Measurements from ENCODE around the gene FLRT2. TPM values are rescaled to one million over a fixed set of nuclear protein-coding genes. Genes with fewer than 3 reads are reported as not detected.

Gene FLRT2
- polyA plus RNA-seq, 1 donor, result 46.9 TPM

GRCh38 chr14:85607651-85608081 lies 77.7 kb downstream of the FLRT2 start:
- Histone ChIP-seq H3K4me3 (ENCODE audit: low read length) (no peak overlapping the region), H3K36me3 (ENCODE audit: control insufficient read depth, insufficient read depth, low read length) (no peaks in the 10 kb centered on the region), H3K4me1 (ENCODE audit: control insufficient read depth, insufficient read depth, low read length) (no peaks in the 10 kb centered on the region), H3K9me3 (ENCODE audit: control insufficient read depth, low read depth, low read length) (no peaks in the 10 kb centered on the region), H3K27me3 (ENCODE audit: control insufficient read depth, insufficient read depth, low read length) (no peaks in the 10 kb centered on the region), H3K27ac (ENCODE audit: low read length) (no peak overlapping the region)
- no peak for DNase-seq
- WGBS (ENCODE audit: insufficient coverage, low lambda C conversion rate), result 100% methylated on average over 1 of the region's 3 CpGs

GRCh38 chr14:85613496-85613895 lies 83.6 kb downstream of the FLRT2 start:
- Histone ChIP-seq H3K36me3 (ENCODE audit: control insufficient read depth, insufficient read depth, low read length) (no peaks in the 10 kb centered on the region), H3K27me3 (ENCODE audit: control insufficient read depth, insufficient read depth, low read length) (no peaks in the 10 kb centered on the region), H3K27ac (ENCODE audit: low read length) (no peak overlapping the region), H3K4me1 (ENCODE audit: control insufficient read depth, insufficient read depth, low read length) (no peaks in the 10 kb centered on the region), H3K4me3 (ENCODE audit: low read length) (no peak overlapping the region), H3K9me3 (ENCODE audit: control insufficient read depth, low read depth, low read length) (no peaks in the 10 kb centered on the region)
- 63% methylated on average over 2 of the region's 5 CpGs for WGBS (ENCODE audit: insufficient coverage, low lambda C conversion rate)
- DNase-seq, result no peak

GRCh38 chr14:85616386-85616885 lies 86.5 kb downstream of the FLRT2 start:
- DNase-seq, result no peak
- no peaks in the 10 kb centered on the region for H3K9me3 ChIP-seq (ENCODE audit: control insufficient read depth, low read depth, low read length)
- H3K27me3 ChIP-seq (ENCODE audit: control insufficient read depth, insufficient read depth, low read length), result no peaks in the 10 kb centered on the region
- no peaks in the 10 kb centered on the region for H3K4me1 ChIP-seq (ENCODE audit: control insufficient read depth, insufficient read depth, low read length)
- H3K27ac ChIP-seq (ENCODE audit: low read length), result no peak overlapping the region
- 100% methylated on average over 1 of the region's 5 CpGs for WGBS (ENCODE audit: insufficient coverage, low lambda C conversion rate)
- H3K4me3 ChIP-seq (ENCODE audit: low read length), result no peak overlapping the region
- peaks cover under 1% of the 10 kb centered on the region for H3K36me3 ChIP-seq (ENCODE audit: control insufficient read depth, insufficient read depth, low read length)

GRCh38 chr14:85616886-85617285 lies 86.9 kb downstream of the FLRT2 start:
- no peak overlapping the region for H3K4me3 ChIP-seq (ENCODE audit: low read length)
- DNase-seq, result no peak
- no CpG with 5 or more reads among the region's 2 CpGs for WGBS (ENCODE audit: insufficient coverage, low lambda C conversion rate)

GRCh38 chr14:85617791-85618190 lies 87.8 kb downstream of the FLRT2 start:
- H3K27ac ChIP-seq (ENCODE audit: low read length), result no peak overlapping the region
- H3K9me3 ChIP-seq (ENCODE audit: control insufficient read depth, low read depth, low read length), result no peaks in the 10 kb centered on the region
- no peak overlapping the region for H3K4me3 ChIP-seq (ENCODE audit: low read length)
- DNase-seq, result no peak
- no peaks in the 10 kb centered on the region for H3K4me1 ChIP-seq (ENCODE audit: control insufficient read depth, insufficient read depth, low read length)
- H3K27me3 ChIP-seq (ENCODE audit: control insufficient read depth, insufficient read depth, low read length), result no peaks in the 10 kb centered on the region
- peaks cover 9% of the 10 kb centered on the region for H3K36me3 ChIP-seq (ENCODE audit: control insufficient read depth, insufficient read depth, low read length)
- no CpG with 5 or more reads among the region's 2 CpGs for WGBS (ENCODE audit: insufficient coverage, low lambda C conversion rate)

More at GRCh38 chr14:85616886-85617285, 86.9 kb downstream of the FLRT2 start:
- H3K9me3 ChIP-seq (ENCODE audit: control insufficient read depth, low read depth, low read length), result no peaks in the 10 kb centered on the region
- no peaks in the 10 kb centered on the region for H3K27me3 ChIP-seq (ENCODE audit: control insufficient read depth, insufficient read depth, low read length)
- H3K27ac ChIP-seq (ENCODE audit: low read length), result no peak overlapping the region
- peaks cover 5% of the 10 kb centered on the region for H3K36me3 ChIP-seq (ENCODE audit: control insufficient read depth, insufficient read depth, low read length)
- no peaks in the 10 kb centered on the region for H3K4me1 ChIP-seq (ENCODE audit: control insufficient read depth, insufficient read depth, low read length)

- Histone ChIP-seq H3K36me3 (ENCODE audit: control insufficient read depth, insufficient read depth, low read length) (peaks cover 13% of the 10 kb centered on the region), H3K4me3 (ENCODE audit: low read length) (no peak overlapping the region), H3K27me3 (ENCODE audit: control insufficient read depth, insufficient read depth, low read length) (no peaks in the 10 kb centered on the region), H3K9me3 (ENCODE audit: control insufficient read depth, low read depth, low read length) (no peaks in the 10 kb centered on the region), H3K4me1 (ENCODE audit: control insufficient read depth, insufficient read depth, low read length) (no peaks in the 10 kb centered on the region), H3K27ac (ENCODE audit: low read length) (no peak overlapping the region)
- WGBS (ENCODE audit: insufficient coverage, low lambda C conversion rate), result 100% methylated on average over 2 of the region's 4 CpGs
- no peak for DNase-seq
Observed at GRCh38 chr14:85618390-85618789, 88.4 kb downstream of the FLRT2 start.

- no CpG with 5 or more reads among the region's 3 CpGs for WGBS (ENCODE audit: insufficient coverage, low lambda C conversion rate)
- H3K4me1 ChIP-seq (ENCODE audit: control insufficient read depth, insufficient read depth, low read length), result no peaks in the 10 kb centered on the region
- no peak overlapping the region for H3K4me3 ChIP-seq (ENCODE audit: low read length)
Observed at GRCh38 chr14:85618978-85619377, 89.0 kb downstream of the FLRT2 start.

GRCh38 chr14:85619851-85620250 lies 89.9 kb downstream of the FLRT2 start:
- DNase-seq, result no peak

More at GRCh38 chr14:85618978-85619377, 89.0 kb downstream of the FLRT2 start:
- Histone ChIP-seq H3K36me3 (ENCODE audit: control insufficient read depth, insufficient read depth, low read length) (peaks cover 16% of the 10 kb centered on the region), H3K27me3 (ENCODE audit: control insufficient read depth, insufficient read depth, low read length) (no peaks in the 10 kb centered on the region), H3K9me3 (ENCODE audit: control insufficient read depth, low read depth, low read length) (no peaks in the 10 kb centered on the region), H3K27ac (ENCODE audit: low read length) (no peak overlapping the region)
- no peak for DNase-seq

GRCh38 chr14:85620947-85621346 lies 91.0 kb downstream of the FLRT2 start:
- H3K4me3 ChIP-seq (ENCODE audit: low read length), result no peak overlapping the region
- no peaks in the 10 kb centered on the region for H3K27me3 ChIP-seq (ENCODE audit: control insufficient read depth, insufficient read depth, low read length)
- H3K27ac ChIP-seq (ENCODE audit: low read length), result no peak overlapping the region
- no peaks in the 10 kb centered on the region for H3K4me1 ChIP-seq (ENCODE audit: control insufficient read depth, insufficient read depth, low read length)
- no peak for DNase-seq
- H3K9me3 ChIP-seq (ENCODE audit: control insufficient read depth, low read depth, low read length), result no peaks in the 10 kb centered on the region
- H3K36me3 ChIP-seq (ENCODE audit: control insufficient read depth, insufficient read depth, low read length), result peaks cover 16% of the 10 kb centered on the region
- no CpG with 5 or more reads among the region's 3 CpGs for WGBS (ENCODE audit: insufficient coverage, low lambda C conversion rate)

More at GRCh38 chr14:85619851-85620250, 89.9 kb downstream of the FLRT2 start:
- H3K4me1 ChIP-seq (ENCODE audit: control insufficient read depth, insufficient read depth, low read length), result no peaks in the 10 kb centered on the region
- H3K4me3 ChIP-seq (ENCODE audit: low read length), result no peak overlapping the region
- WGBS (ENCODE audit: insufficient coverage, low lambda C conversion rate), result 69% methylated on average over 2 of the region's 6 CpGs
- H3K27ac ChIP-seq (ENCODE audit: low read length), result no peak overlapping the region
- H3K27me3 ChIP-seq (ENCODE audit: control insufficient read depth, insufficient read depth, low read length), result no peaks in the 10 kb centered on the region
- H3K36me3 ChIP-seq (ENCODE audit: control insufficient read depth, insufficient read depth, low read length), result peaks cover 16% of the 10 kb centered on the region
- no peaks in the 10 kb centered on the region for H3K9me3 ChIP-seq (ENCODE audit: control insufficient read depth, low read depth, low read length)

- Histone ChIP-seq H3K27ac (ENCODE audit: low read length) (no peak overlapping the region), H3K27me3 (ENCODE audit: control insufficient read depth, insufficient read depth, low read length) (no peaks in the 10 kb centered on the region), H3K9me3 (ENCODE audit: control insufficient read depth, low read depth, low read length) (no peaks in the 10 kb centered on the region), H3K36me3 (ENCODE audit: control insufficient read depth, insufficient read depth, low read length) (peaks cover 16% of the 10 kb centered on the region), H3K4me1 (ENCODE audit: control insufficient read depth, insufficient read depth, low read length) (no peaks in the 10 kb centered on the region), H3K4me3 (ENCODE audit: low read length) (no peak overlapping the region)
- no CpG with 5 or more reads among the region's 13 CpGs for WGBS (ENCODE audit: insufficient coverage, low lambda C conversion rate)
- no peak for DNase-seq
Observed at GRCh38 chr14:85622106-85622505, 92.2 kb downstream of the FLRT2 start.

- no peak overlapping the region for H3K27ac ChIP-seq (ENCODE audit: low read length)
- no peak overlapping the region for H3K4me3 ChIP-seq (ENCODE audit: low read length)
- H3K27me3 ChIP-seq (ENCODE audit: control insufficient read depth, insufficient read depth, low read length), result no peaks in the 10 kb centered on the region
- H3K9me3 ChIP-seq (ENCODE audit: control insufficient read depth, low read depth, low read length), result no peaks in the 10 kb centered on the region
- no peak for DNase-seq
- 100% methylated on average over 1 of the region's 27 CpGs for WGBS (ENCODE audit: insufficient coverage, low lambda C conversion rate)
- no peaks in the 10 kb centered on the region for H3K4me1 ChIP-seq (ENCODE audit: control insufficient read depth, insufficient read depth, low read length)
- H3K36me3 ChIP-seq (ENCODE audit: control insufficient read depth, insufficient read depth, low read length), result peaks cover 16% of the 10 kb centered on the region
Observed at GRCh38 chr14:85622986-85623685, 93.2 kb downstream of the FLRT2 start.

All from large intestine (tissue), 3 donors.